ENCODE measurements around the gene PPRC1. TPM values are rescaled to one million over a fixed set of nuclear protein-coding genes. Genes with fewer than 3 reads are reported as not detected.

PPRC1 gene
- total and polyA plus RNA-seq, 2 donors (not counting 3 experiments of a cell fraction or from before 2014, with no cell fraction given): 27.0 to 49.9 TPM

DNA sequence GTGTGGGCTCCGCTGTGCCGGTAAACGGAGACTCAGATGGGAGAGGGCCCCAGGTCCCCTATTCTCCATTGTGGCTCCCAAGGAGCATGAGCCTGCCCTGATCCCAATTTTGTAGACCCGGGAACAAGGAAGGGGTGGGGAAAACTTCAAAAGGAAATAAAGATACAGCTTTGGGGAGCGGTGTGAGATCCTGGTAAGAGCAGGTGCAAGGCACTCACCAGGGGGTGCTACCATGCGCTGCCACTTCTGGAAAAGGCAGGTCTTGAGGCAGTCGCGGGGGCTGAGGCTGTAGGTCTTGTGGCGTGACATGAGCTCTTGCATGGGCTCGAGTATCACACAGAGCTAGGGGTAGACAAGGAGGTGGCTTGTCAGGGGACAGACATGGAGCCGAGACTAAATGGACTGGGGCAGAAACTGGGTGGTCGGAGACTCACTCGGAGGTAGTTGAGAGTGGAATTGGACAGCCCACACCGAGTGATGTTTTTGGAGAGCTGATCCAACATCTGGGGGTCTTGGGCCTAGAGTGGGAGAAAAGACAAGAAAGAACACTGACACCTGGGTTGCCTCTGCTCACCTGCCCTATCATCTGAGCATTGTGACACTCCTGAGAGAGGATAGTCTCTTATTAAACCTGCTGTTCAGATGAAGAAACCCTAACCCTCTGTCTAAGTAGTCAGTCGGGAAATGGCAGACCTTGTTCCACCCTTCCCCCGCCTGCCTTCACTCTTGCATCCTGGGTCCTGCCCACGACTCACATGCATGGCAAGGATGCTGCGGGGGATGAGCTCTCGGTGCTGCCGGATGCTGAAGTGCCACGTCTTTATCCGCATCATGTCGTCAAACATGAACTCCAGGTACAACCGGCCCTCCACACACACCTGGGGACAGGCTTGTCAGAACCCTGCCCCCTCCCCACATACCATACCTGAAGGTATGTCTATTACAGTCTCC lies 23.4 kb upstream of the PPRC1 start:
- FAIRE-seq (no peak), DNase-seq (ENCODE audit: low read depth, low spot score) (no peak)
- Histone ChIP-seq H3K9me1 (replicated peaks; ENCODE audit: control insufficient read depth, extremely low read depth, insufficient read depth, low read length) (no peaks in the 10 kb centered on the region), H2AFZ (ENCODE audit: low read depth, low read length) (no peak overlapping the region), H3K4me1 (ENCODE audit: control insufficient read depth, extremely low read depth, insufficient read depth, low read length) (peaks cover 21% of the 10 kb centered on the region), H3K4me3 (replicated peaks in 1 of 3; ENCODE audit: insufficient read depth in 1 of 3, low read depth in 1 of 3, low read length in 3 of 3) (no peak overlapping the region), H3K27me3 (ENCODE audit: control insufficient read depth in 2 of 2, insufficient read depth in 2 of 2, low read length in 2 of 2) (no peaks in the 10 kb centered on the region), H3K36me3 (ENCODE audit: control insufficient read depth in 2 of 2, extremely low read depth in 1 of 2, insufficient read depth in 2 of 2, low read length in 2 of 2) (peaks cover 22 to 45% of the 10 kb centered on the region in 2 experiments), H4K20me1 (replicated peaks; ENCODE audit: control insufficient read depth, extremely low read depth, insufficient read depth, low read length) (no peaks in the 10 kb centered on the region), H3K9ac (replicated peaks; ENCODE audit: extremely low read depth, insufficient read depth, low read length) (no peak overlapping the region), H3K9me3 (replicated peaks; ENCODE audit: control insufficient read depth, insufficient read depth, low read length) (no peaks in the 10 kb centered on the region), H3K79me2 (ENCODE audit: control insufficient read depth, insufficient read depth, low read length) (peaks cover 24% of the 10 kb centered on the region), H3K4me2 (ENCODE audit: insufficient read depth, low read length) (no peak overlapping the region), H3K27ac (ENCODE audit: insufficient read depth, low read depth, low read length) (no peak overlapping the region)
- ChIA-PET CTCF (no interaction called here), POLR2A (no interaction called here)
- BruUV-seq (replicated peaks): no TSS peak
- TF ChIP-seq FOS (IDR thresholded peaks at IDR 0.05; ENCODE audit: borderline replicate concordance, insufficient read depth, low read length) (no peak), GATA2 (IDR thresholded peaks at IDR 0.05; ENCODE audit: insufficient read depth, insufficient read length, low read depth, low read length) (no peak), EZH2 (IDR thresholded peaks at IDR 0.05; ENCODE audit: borderline replicate concordance, low read depth, low read length, severe bottlenecking) (no peak), MYC (IDR thresholded peaks at IDR 0.05; ENCODE audit: low read depth, low read length) (no peak), POLR2AphosphoS5 (IDR thresholded peaks at IDR 0.05; ENCODE audit: insufficient read depth, low read depth, low read length) (no peak), POLR2A (IDR thresholded peaks at IDR 0.05; ENCODE audit: low read depth, low read length) (no peak), JUN (IDR thresholded peaks at IDR 0.05; ENCODE audit: borderline replicate concordance, insufficient read depth, insufficient read length, low read depth) (no peak)
- TF ChIP-seq, protein P1, sequence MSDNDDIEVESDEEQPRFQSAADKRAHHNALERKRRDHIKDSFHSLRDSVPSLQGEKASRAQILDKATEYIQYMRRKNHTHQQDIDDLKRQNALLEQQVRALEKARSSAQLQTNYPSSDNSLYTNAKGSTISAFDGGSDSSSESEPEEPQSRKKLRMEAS (IDR thresholded peaks at IDR 0.05; ENCODE audit: insufficient read depth, insufficient read length): no peak
- TF ChIP-seq, protein P2, sequence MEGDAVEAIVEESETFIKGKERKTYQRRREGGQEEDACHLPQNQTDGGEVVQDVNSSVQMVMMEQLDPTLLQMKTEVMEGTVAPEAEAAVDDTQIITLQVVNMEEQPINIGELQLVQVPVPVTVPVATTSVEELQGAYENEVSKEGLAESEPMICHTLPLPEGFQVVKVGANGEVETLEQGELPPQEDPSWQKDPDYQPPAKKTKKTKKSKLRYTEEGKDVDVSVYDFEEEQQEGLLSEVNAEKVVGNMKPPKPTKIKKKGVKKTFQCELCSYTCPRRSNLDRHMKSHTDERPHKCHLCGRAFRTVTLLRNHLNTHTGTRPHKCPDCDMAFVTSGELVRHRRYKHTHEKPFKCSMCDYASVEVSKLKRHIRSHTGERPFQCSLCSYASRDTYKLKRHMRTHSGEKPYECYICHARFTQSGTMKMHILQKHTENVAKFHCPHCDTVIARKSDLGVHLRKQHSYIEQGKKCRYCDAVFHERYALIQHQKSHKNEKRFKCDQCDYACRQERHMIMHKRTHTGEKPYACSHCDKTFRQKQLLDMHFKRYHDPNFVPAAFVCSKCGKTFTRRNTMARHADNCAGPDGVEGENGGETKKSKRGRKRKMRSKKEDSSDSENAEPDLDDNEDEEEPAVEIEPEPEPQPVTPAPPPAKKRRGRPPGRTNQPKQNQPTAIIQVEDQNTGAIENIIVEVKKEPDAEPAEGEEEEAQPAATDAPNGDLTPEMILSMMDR (IDR thresholded peaks at IDR 0.05; ENCODE audit: extremely low read depth in 1 of 2, insufficient read depth in 1 of 2, low read depth in 1 of 2, low read length in 2 of 2): no peak
- dilution Hi-C loops (cut with MboI; ENCODE audit: extremely low pct_ligation_motif_present, low sequenced_read_pairs) (no loop called here), intact Hi-C loops (cut with micrococcal nuclease) (no loop called here)

Data from endothelial cell of umbilical vein (primary cell).